HEK293T (cell line): Measurements from ENCODE around the gene MACROD2.

ENCODE experiments used
- BHLHE40 ChIP-seq: fragments of 450-650 bp; IDR thresholded peaks from 2 replicates; pipeline ENCODE4 v1.6.1; 2016; ENCODE audit warnings: mild to moderate bottlenecking, moderate library complexity, borderline replicate concordance
- FOXM1 ChIP-seq: fragments of 450-650 bp; IDR thresholded peaks from 2 replicates; pipeline ENCODE4 v1.6.1; 2017; ENCODE audit warnings: mild to moderate bottlenecking, borderline replicate concordance
- NFRKB ChIP-seq: fragments of 450-650 bp; IDR thresholded peaks from 2 replicates; pipeline ENCODE4 v1.6.1; 2016; ENCODE audit warnings: mild to moderate bottlenecking, moderate library complexity
- SP1 ChIP-seq: fragments of 450-650 bp; IDR thresholded peaks from 2 replicates; pipeline ENCODE4 v1.6.1; 2017
- TARDBP ChIP-seq: fragments of 450-650 bp; IDR thresholded peaks from 2 replicates; pipeline ENCODE4 v1.6.1; 2016

DNA sequence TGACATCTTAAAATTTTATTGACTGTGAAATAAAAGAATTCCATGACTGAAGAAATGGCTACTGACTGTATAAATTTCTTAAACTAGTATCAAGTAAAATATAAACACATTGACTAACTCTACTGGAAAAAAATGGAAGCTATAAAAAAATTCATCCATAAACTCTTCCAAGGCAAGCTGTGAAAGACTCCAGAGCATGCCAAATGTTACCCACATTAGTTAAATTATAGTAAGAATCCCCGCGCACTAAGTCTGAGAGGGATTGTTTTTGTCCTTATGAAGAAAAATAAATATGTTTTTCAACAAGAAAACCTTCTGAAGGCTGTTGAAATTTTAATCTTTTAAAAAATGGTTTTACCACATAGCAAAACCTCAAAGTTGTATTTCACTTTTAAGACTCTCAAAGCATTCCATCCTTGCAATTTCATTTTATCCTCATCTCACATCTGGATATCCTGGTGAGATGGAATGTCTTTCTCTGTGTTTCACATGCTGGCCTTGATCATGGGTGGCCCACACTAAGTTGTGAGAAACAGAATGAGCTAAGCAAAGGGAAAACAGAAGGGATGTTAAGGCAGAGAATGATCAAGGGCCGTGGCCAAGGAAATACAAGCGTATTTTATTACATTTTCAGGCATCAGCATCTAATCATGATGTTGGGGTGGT, 1845.5 kb downstream of the MACROD2 start:
- TF ChIP-seq SP1 (no peak), FOXM1 (no peak), TARDBP (no peak), NFRKB (no peak), BHLHE40 (no peak)
